Progenitor cell of endocrine pancreas (in vitro differentiated cells): ENCODE data around the gene SPEF1. TPM values are rescaled to one million over a fixed set of nuclear protein-coding genes. Genes with fewer than 3 reads are reported as not detected.
A peak's percentile ranks its signal among the peaks of the same experiment; 100 is the strongest.

Source experiments
- DNase-seq: peaks from one replicate; pipeline ENCODE4 v3.0.0; 2021; ENCODE audit warnings: low spot score; ENCODE audit not compliant: unreplicated experiment
- H3K27ac Mint-ChIP-seq: 2 replicates; pipeline ENCODE4 v1.8.0; 2021; ENCODE audit warnings: mild to moderate bottlenecking, moderate library complexity, mixed read lengths
- H3K27me3 Mint-ChIP-seq: 2 replicates; pipeline ENCODE4 v1.8.0; 2021; ENCODE audit warnings: mixed read lengths
- H3K36me3 Mint-ChIP-seq: 2 replicates; pipeline ENCODE4 v1.8.0; 2022; ENCODE audit warnings: mixed read lengths; ENCODE audit not compliant: insufficient read depth
- H3K4me1 Mint-ChIP-seq: 2 replicates; pipeline ENCODE4 v1.8.0; 2021; ENCODE audit warnings: low read depth, mixed read lengths
- H3K4me3 Mint-ChIP-seq: 2 replicates; pipeline ENCODE4 v1.8.0; 2021; ENCODE audit warnings: low read depth, mild to moderate bottlenecking, moderate library complexity, mixed read lengths
- H3K9me3 Mint-ChIP-seq: 2 replicates; pipeline ENCODE4 v1.8.0; 2021; ENCODE audit warnings: low read depth, mixed read lengths
- total RNA-seq: library from RNA; stranded (reverse); gene quantifications from 2 replicates; pipeline ENCODE4 v1.2.1, GENCODE V29; 2021
- TF ChIP-seq, protein P1 (sequence below): fragments of 200-600 bp; sonication (generic); IDR thresholded peaks from one replicate; pipeline ENCODE4 v1.5.0; 2021; ENCODE audit warnings: antibody characterized with exemption, mild to moderate bottlenecking; ENCODE audit not compliant: unreplicated experiment

Gene SPEF1
- total RNA-seq, 1 donor from 2014 or later: 1.9 TPM

DNA sequence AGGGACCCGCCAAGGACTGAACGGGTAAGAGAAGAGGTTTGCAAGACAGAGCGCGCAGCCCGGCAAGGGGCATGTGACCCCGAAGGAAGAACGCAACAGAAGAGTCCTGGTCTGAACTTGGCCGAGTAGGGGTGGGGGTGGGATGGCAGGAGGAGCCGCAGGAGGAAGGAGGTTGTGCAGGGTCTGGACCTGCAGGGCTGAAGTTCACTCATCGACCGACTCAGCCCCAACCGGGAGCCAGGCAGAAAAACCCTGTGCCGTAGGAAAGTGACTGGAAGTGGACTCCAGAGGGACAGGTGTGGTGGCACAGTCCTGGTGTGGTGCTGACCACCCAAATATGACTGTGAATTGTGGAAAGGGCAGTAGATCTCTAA, 28.9 kb downstream of the SPEF1 start:
- TF ChIP-seq, protein P1, sequence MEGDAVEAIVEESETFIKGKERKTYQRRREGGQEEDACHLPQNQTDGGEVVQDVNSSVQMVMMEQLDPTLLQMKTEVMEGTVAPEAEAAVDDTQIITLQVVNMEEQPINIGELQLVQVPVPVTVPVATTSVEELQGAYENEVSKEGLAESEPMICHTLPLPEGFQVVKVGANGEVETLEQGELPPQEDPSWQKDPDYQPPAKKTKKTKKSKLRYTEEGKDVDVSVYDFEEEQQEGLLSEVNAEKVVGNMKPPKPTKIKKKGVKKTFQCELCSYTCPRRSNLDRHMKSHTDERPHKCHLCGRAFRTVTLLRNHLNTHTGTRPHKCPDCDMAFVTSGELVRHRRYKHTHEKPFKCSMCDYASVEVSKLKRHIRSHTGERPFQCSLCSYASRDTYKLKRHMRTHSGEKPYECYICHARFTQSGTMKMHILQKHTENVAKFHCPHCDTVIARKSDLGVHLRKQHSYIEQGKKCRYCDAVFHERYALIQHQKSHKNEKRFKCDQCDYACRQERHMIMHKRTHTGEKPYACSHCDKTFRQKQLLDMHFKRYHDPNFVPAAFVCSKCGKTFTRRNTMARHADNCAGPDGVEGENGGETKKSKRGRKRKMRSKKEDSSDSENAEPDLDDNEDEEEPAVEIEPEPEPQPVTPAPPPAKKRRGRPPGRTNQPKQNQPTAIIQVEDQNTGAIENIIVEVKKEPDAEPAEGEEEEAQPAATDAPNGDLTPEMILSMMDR: no peak
- peak overlapping the region; percentile 53 for H3K4me3 Mint-ChIP-seq
- no peak for DNase-seq
- H3K27ac Mint-ChIP-seq: no peak overlapping the region
- H3K36me3 Mint-ChIP-seq: no peaks in the 10 kb centered on the region
- H3K9me3 Mint-ChIP-seq: no peaks in the 10 kb centered on the region
- peaks cover 1% of the 10 kb centered on the region for H3K4me1 Mint-ChIP-seq
- H3K27me3 Mint-ChIP-seq: peaks cover 36% of the 10 kb centered on the region

DNA sequence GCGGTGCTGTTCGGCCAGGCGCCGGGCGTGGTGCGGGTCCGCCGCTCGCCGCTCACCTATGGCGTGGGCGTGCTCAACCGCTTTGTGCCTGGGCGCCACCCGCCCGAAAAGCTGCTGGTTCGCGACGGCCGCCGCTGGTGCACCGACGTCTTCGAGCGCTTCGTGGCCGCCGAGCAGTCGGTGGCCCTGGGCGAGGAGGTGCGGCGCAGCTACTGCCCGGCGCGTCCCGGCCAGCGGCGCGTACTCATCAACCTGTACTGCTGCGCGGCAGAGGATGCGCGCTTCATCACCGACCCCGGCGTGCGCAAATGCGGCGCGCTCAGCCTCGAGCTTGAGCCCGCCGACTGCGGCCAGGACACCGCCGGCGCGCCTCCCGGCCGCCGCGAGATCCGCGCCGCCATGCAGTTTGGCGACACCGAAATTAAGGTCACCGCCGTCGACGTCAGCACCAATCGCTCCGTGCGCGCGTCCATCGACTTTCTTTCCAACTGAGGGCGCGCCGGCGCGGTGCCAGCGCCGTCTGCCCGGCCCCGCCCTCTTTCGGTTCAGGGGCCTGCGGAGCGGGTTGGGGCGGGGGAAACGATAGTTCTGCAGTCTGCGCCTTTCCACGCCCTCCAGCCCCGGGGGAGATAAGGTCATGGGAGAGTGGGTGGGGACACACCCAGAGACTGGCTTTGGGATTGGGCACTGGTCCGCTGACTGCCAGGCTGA, 29.4 kb downstream of the SPEF1 start:
- H3K27ac Mint-ChIP-seq: no peak overlapping the region
- H3K4me1 Mint-ChIP-seq: peaks cover 1% of the 10 kb centered on the region
- DNase-seq: no peak
- TF ChIP-seq, protein P1: no peak
- no peaks in the 10 kb centered on the region for H3K36me3 Mint-ChIP-seq
- H3K27me3 Mint-ChIP-seq: peaks cover 42% of the 10 kb centered on the region
- peak overlapping the region; percentile 53 for H3K4me3 Mint-ChIP-seq
- H3K9me3 Mint-ChIP-seq: no peaks in the 10 kb centered on the region

DNA sequence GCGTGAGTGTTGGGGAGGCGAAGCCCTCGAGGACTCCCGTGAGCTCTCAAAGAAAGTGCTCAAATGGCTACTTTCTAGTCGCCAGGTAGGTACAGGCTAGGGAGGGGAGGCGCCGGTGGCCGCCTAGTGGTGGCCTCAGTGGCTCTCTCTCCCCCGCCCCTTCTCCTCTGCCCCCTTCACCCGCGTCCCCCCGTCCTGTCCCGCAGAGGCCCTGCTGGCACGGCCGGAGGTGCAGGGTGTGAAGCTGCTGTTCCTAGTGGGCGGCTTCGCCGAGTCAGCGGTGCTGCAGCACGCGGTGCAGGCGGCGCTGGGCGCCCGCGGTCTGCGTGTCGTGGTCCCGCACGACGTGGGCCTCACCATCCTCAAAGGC, 30.0 kb downstream of the SPEF1 start:
- Mint-ChIP-seq H3K27ac (no peak overlapping the region), H3K9me3 (no peaks in the 10 kb centered on the region), H3K27me3 (peaks cover 47% of the 10 kb centered on the region), H3K4me3 (no peak overlapping the region), H3K36me3 (no peaks in the 10 kb centered on the region), H3K4me1 (peaks cover 1% of the 10 kb centered on the region)
- DNase-seq: no peak
- TF ChIP-seq, protein P1: peak; percentile 31

DNA sequence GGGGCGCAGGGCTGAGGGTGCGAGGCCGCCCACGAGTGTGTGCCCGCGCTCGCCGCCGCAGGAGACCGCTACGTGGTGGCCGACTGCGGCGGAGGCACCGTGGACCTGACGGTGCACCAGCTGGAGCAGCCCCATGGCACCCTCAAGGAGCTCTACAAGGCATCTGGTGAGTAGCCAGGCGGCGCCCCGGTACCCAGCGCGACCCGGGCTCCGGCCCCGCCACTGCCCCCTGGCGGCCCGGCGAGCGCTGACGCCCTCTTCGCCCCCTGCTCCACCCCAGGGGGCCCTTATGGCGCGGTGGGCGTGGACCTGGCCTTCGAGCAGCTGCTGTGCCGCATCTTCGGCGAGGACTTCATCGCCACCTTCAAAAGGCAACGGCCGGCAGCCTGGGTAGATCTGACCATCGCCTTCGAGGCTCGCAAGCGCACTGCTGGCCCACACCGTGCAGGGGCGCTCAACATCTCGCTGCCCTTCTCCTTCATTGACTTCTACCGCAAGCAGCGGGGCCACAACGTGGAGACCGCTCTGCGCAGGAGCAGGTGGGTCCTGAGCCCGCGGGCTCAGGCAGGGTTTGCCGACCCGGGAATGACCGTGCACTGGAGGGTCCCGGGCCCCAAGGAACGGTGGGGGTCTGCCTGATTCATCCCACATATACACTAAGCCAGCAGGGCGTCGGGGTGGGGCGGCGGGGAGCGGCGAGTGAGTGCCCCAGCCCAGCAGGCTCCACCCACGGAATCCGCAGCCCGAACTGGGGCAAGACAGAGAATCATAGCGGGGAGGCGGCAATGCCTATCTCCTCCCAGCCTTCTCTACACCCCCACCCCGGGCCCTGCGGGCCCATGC, 31.3 kb downstream of the SPEF1 start:
- no peak overlapping the region for H3K27ac Mint-ChIP-seq
- no peaks in the 10 kb centered on the region for H3K9me3 Mint-ChIP-seq
- H3K4me1 Mint-ChIP-seq: peaks cover 1% of the 10 kb centered on the region
- peak; percentile 65 for DNase-seq
- no peaks in the 10 kb centered on the region for H3K36me3 Mint-ChIP-seq
- H3K27me3 Mint-ChIP-seq: peaks cover 61% of the 10 kb centered on the region
- peak overlapping the region; percentile 46 for H3K4me3 Mint-ChIP-seq
- TF ChIP-seq, protein P1: peak; percentile 94

DNA sequence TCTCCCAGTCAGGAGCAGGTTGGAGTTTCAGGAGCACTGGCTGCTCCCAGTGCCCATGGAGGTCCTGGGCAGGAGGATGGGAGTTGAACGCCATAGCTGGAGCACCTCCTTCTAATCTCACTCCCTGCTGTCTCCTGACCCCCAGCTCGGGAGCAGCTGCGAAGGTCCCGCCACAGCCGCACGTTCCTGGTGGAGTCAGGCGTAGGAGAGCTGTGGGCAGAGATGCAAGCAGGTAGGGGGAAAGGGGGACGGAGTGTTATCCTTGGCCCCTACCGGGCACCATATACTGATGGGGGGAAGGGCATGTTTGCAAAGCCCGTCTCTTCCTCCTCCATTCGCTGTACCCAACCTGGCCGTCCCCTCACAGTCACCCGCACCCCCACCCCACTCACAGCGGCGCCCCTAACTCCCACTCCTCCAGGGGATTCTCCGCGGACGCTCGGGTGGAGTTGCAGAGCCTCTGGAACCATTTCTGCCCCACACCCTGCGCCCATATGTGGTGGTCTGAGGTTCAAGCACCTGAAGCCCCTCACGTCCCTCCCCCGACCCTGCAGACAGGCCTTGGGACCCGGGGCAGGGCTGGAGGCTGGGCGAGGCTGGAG, 32.1 kb downstream of the SPEF1 start:
- Mint-ChIP-seq H3K27ac (no peak overlapping the region), H3K4me1 (peaks cover 1% of the 10 kb centered on the region), H3K27me3 (peaks cover 68% of the 10 kb centered on the region), H3K4me3 (no peak overlapping the region), H3K9me3 (no peaks in the 10 kb centered on the region), H3K36me3 (no peaks in the 10 kb centered on the region)
- DNase-seq: no peak
- TF ChIP-seq, protein P1: no peak
